GM12892 (cell line): Measurements from ENCODE around the gene MGST1.

ENCODE experiments used
- DNase-seq: peaks from one replicate; pipeline ENCODE4 v3.0.0; 2011; ENCODE audit not compliant: insufficient read length
- FAIRE-seq: peaks from 2 replicates; lab custom pipeline; 2011; peaks lifted over from hg19 to GRCh38; lab: Jason Lieb, UNC
- POLR2A ChIP-seq: IDR thresholded peaks from 2 replicates; pipeline ENCODE4 v1.6.1; 2011; ENCODE audit warnings: low read depth, low read length, control low read depth
- POLR2AphosphoS5 ChIP-seq: IDR thresholded peaks from 2 replicates; pipeline ENCODE4 v1.6.1; 2011; ENCODE audit warnings: low read depth, low read length, control low read depth
- TAF1 ChIP-seq: IDR thresholded peaks from 2 replicates; pipeline ENCODE4 v1.6.1; 2011; ENCODE audit warnings: low read depth, mild to moderate bottlenecking, control low read depth, low read length, borderline replicate concordance

The MGST1 gene

GRCh38 chr12:16327963-16328362 is 19.5 kb upstream of the MGST1 start:
- TF ChIP-seq POLR2A (no peak), POLR2AphosphoS5 (no peak), TAF1 (no peak)
- FAIRE-seq (no peak), DNase-seq (no peak)

GRCh38 chr12:16329594-16329993 is 17.9 kb upstream of the MGST1 start:
- FAIRE-seq (no peak), DNase-seq (no peak)
- TF ChIP-seq POLR2A (no peak), POLR2AphosphoS5 (no peak), TAF1 (no peak)

DNA sequence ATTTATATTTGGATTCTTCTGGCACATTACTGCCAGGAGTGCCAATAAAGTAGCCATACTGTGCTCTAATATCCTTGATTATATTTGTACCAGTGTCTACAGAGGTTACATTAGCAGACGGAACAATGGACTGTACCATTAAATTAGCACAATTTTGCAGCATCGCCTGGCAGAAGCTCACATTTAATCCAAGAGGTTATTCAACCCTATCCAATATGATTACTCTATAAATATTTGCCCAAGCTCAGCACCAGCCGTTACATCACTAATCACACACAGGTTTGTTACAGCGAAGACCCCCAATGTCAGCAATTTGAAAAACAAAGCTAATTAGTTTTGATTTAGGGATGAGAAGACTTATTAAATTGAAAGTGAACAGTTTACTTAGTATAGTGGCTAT is 16.9 kb upstream of the MGST1 start:
- no peak for TF ChIP-seq POLR2AphosphoS5
- TF ChIP-seq TAF1: no peak
- TF ChIP-seq POLR2A: no peak
- no peak for FAIRE-seq
- DNase-seq: no peak

GRCh38 chr12:16331998-16332397 is 15.4 kb upstream of the MGST1 start:
- DNase-seq (no peak), FAIRE-seq (no peak)
- TF ChIP-seq POLR2A (no peak), POLR2AphosphoS5 (no peak), TAF1 (no peak)

DNA sequence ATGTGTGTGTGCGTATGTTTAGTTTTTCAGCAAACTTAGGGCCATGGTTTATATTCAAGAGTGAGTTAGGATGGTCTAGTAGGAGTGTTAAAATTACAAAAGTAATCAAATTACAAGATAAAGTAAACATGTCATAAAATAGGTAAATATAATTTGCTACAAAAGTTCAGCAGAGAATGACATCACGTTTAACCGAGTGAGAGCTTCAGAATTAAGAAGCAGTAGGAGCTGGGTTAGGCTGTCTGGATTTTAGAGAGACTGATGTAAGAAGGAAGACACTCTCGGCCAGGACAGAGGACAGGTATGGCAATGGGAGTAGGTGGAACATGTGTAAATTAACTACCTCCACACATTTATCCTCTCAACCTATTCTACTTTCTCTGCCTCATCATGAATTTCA is 11.6 kb upstream of the MGST1 start:
- no peak for FAIRE-seq
- TF ChIP-seq POLR2A (no peak), POLR2AphosphoS5 (no peak), TAF1 (no peak)
- DNase-seq: no peak

DNA sequence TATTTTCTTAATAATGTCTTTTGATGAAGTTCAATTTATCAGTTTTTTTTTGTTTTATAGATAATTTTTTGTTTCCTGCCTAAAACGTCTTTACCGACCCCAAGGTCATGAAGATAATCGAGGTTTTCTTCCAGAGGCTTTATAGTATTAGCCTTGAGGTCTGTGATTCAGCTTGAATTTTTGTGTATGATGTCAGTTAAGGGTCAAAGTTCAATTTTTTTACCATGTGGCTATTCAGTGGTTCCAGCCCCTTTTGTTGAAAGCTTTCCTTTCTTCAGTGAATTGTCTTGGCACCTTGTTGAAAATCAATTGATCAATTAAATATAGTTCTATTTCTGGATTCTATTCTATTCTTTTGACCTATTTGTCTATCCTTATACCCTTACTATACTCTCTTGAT is 3.2 kb upstream of the MGST1 start:
- no peak for FAIRE-seq

GRCh38 chr12:16345105-16345504 is 2.3 kb upstream of the MGST1 start:
- no peak for TF ChIP-seq POLR2A
- TF ChIP-seq TAF1: no peak
- TF ChIP-seq POLR2AphosphoS5: no peak
- DNase-seq (no peak), FAIRE-seq (no peak)

More for the DNA sequence above, 3.2 kb upstream of the MGST1 start:
- TF ChIP-seq POLR2A: no peak
- TF ChIP-seq TAF1: no peak
- TF ChIP-seq POLR2AphosphoS5: no peak
- DNase-seq: no peak

DNA sequence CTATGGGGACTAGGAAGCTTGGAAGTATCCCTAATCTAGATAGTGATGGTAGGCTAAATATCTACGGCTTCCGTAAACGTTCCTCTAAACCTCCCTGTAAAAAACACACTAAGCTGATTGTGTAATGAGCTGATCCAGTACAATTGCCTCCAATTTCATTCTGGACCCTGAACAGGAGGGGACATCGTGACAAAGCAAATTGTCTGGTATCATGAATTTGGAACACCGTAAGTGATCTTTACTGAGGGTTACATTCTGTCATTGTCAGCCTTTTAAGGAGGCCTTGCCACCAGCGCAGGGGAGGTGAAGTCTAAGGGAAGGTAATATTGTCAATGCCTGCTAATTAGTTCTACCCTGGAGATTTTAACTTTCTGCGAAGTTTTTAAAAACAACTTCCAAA is 487 bp upstream of the MGST1 start:
- DNase-seq (no peak), FAIRE-seq (no peak)
- no peak for TF ChIP-seq TAF1
- TF ChIP-seq POLR2A: no peak
- no peak for TF ChIP-seq POLR2AphosphoS5

- DNase-seq: no peak
- TF ChIP-seq POLR2AphosphoS5: no peak
- TF ChIP-seq POLR2A: no peak
- TF ChIP-seq TAF1: no peak
- no peak for FAIRE-seq
Measured at GRCh38 chr12:16348435-16349130, 1.1 kb downstream of the MGST1 start.

DNA sequence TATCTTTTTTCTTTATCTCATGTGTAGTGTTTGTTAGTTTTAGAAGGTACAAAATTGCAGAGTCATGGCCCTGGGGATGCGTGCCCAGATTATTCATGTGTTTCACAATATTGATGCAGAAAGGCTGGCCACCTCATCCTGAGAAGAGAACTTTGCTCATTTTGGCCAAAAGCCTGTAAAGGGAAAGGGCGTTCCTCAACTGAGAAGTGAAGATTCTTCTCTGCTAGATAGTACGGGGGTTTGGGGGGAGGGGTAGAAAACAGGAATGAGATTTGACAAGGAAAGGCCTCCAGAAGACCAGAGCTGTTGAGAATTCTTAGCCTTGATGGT is 1.7 kb downstream of the MGST1 start:
- no peak for TF ChIP-seq POLR2A
- no peak for TF ChIP-seq TAF1
- no peak for TF ChIP-seq POLR2AphosphoS5
- no peak for DNase-seq
- FAIRE-seq: no peak

DNA sequence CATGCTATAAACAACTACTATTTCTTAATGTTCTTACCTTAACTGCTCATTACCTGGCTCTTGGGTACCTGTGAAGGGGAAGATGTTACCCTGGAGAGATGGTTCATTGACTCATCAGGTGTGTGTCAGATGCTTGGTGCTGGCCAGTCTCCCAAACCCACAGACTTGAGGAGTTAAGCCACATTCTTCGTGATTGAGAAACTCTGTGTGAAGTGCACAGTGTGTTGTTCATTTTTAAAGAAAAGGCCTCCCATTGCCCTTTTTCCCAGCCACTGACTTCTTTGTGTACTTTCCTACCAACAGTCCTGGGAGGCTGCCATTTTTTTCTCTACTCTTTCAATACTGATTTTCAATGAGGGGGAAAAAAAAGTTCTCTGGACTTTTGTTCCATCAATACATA is 3.2 kb downstream of the MGST1 start:
- TF ChIP-seq TAF1: no peak
- TF ChIP-seq POLR2A: no peak
- no peak for TF ChIP-seq POLR2AphosphoS5
- DNase-seq (no peak), FAIRE-seq (no peak)

- DNase-seq (no peak), FAIRE-seq (no peak)
- TF ChIP-seq POLR2A: no peak
- no peak for TF ChIP-seq POLR2AphosphoS5
- no peak for TF ChIP-seq TAF1
Measured at GRCh38 chr12:16352481-16352880, 5.0 kb downstream of the MGST1 start.

DNA sequence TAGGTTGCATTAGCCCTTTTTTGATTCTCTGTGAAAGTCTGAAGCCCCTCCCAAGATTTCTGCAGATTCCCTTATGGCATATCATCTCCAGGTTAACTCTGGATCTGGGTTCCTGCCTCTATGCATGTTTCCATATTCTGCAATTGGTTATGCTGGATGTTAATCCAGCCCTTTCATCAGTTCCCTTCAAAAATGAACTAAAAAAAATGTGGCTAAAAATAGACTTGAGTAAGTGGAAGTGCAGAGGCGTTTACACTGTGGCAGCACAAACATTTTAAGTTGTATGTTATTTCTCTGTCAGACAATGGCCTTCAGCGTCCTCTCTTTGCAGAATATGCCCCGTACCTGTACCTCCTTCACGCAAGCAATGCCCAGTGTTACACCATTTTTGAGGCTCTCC is 11.4 kb downstream of the MGST1 start:
- FAIRE-seq (no peak), DNase-seq (no peak)
- TF ChIP-seq POLR2A: no peak
- no peak for TF ChIP-seq TAF1
- TF ChIP-seq POLR2AphosphoS5: no peak
